RWPE1 (cell line): ENCODE data around the gene SMC2.

Experiments used
- CTCF ChIA-PET: fragments of 350-600 bp; sonication (Branson Sonifier 250); formaldehyde crosslinking; extraction: SDS; loops from one replicate; lab custom pipeline; 2021; lab: Yijun Ruan, JAX
- POLR2A ChIA-PET: fragments of 400-600 bp; formaldehyde crosslinking; extraction: SDS; loops from one replicate; lab custom pipeline; 2020; ENCODE audit warnings: antibody characterized with exemption; ENCODE audit not compliant: low non-redundant PET; lab: Yijun Ruan, JAX
- DNase-seq: peaks from one replicate; pipeline ENCODE4 v3.0.0; 2012; ENCODE audit warnings: low spot score
- H3K27ac ChIP-seq: fragments of 450-650 bp; 2 replicates; pipeline ENCODE4 v1.5.1; 2017
- CTCF ChIP-seq: fragments of 450-650 bp; conservative IDR thresholded peaks from 2 replicates; pipeline ENCODE4 v1.5.1; 2017; ENCODE audit warnings: low read depth, mild to moderate bottlenecking

The SMC2 gene

GRCh38 chr9:104093647-104094533 lies at the start of gene SMC2:
Gene SMC2 (plus strand): TSS chr9:104094309. CDS start chr9:104095385, 1,076 bp downstream.
- ChIA-PET POLR2A (interaction anchor here (1.0 kb wide), 1 partner anchor 18 kb away, joined by 4 read pairs; no protein-coding TSS in a partner anchor), CTCF (interaction anchor here (0.6 to 1.1 kb wide), 5 partner anchors 17 to 1616 kb away, joined by 3 to 9 read pairs (median 5); no protein-coding TSS in a partner anchor)
- TF ChIP-seq CTCF = no peak
- DNase-seq = peak; percentile 99
- peak within 1 kb of the TSS; percentile 97 for H3K27ac ChIP-seq

- no peak for TF ChIP-seq CTCF
- ChIA-PET CTCF (no interaction called here), POLR2A (no interaction called here)
- H3K27ac ChIP-seq = no peak overlapping the region
- DNase-seq = peak; percentile 47
Measured at GRCh38 chr9:104068546-104068945, 25.6 kb upstream of the SMC2 start.

GRCh38 chr9:104069288-104069687 lies 24.8 kb upstream of the SMC2 start:
- no peak for DNase-seq
- CTCF ChIA-PET = no interaction called here
- no peak for TF ChIP-seq CTCF
- no peak overlapping the region for H3K27ac ChIP-seq
- POLR2A ChIA-PET = no interaction called here

GRCh38 chr9:104071589-104071988 lies 22.5 kb upstream of the SMC2 start:
- TF ChIP-seq CTCF = no peak
- DNase-seq = no peak
- POLR2A ChIA-PET = no interaction called here
- H3K27ac ChIP-seq = no peak overlapping the region
- CTCF ChIA-PET = no interaction called here

- no peak overlapping the region for H3K27ac ChIP-seq
- ChIA-PET CTCF (no interaction called here), POLR2A (no interaction called here)
- TF ChIP-seq CTCF = no peak
- DNase-seq = no peak
Measured at GRCh38 chr9:104073098-104073769, 20.9 kb upstream of the SMC2 start.

GRCh38 chr9:104073770-104074133 lies 20.4 kb upstream of the SMC2 start:
- H3K27ac ChIP-seq = no peak overlapping the region
- ChIA-PET CTCF (no interaction called here), POLR2A (no interaction called here)
- DNase-seq = no peak
- no peak for TF ChIP-seq CTCF
